NCI-H187 treated with DMSO at 0.1 percent for 48 hours (cell line): Measurements from ENCODE around the gene MYCBP2.
"Not testable (repeated sequence)": the region's sequence is repeated elsewhere in the genome, so short reads cannot be mapped to it uniquely, and the experiment has no call there.

Source experiments
- DNase-seq: peaks from one replicate; lab custom pipeline; 2025; lab: John Stamatoyannopoulos, UW

The MYCBP2 gene

GRCh38 chr13:77335543-77335942 is 8.6 kb upstream of the MYCBP2 start:
- no peak for DNase-seq

GRCh38 chr13:77333594-77333993 is 6.7 kb upstream of the MYCBP2 start:
- DNase-seq: no peak

GRCh38 chr13:77331421-77331820 is 4.5 kb upstream of the MYCBP2 start:
- no peak for DNase-seq

GRCh38 chr13:77329911-77330584 is 3.2 kb upstream of the MYCBP2 start:
- DNase-seq: no peak

- peak; percentile 96 for DNase-seq
These were observed 2.4 kb upstream of the MYCBP2 start for GRCh38 chr13:77329133-77329910.

- DNase-seq: no peak
These were observed 1.9 kb upstream of the MYCBP2 start for GRCh38 chr13:77328819-77329132.

GRCh38 chr13:77325371-77325980 is 1.4 kb downstream of the MYCBP2 start:
- DNase-seq: no peak

GRCh38 chr13:77323858-77324257 is 3.0 kb downstream of the MYCBP2 start:
- DNase-seq: no peak

GRCh38 chr13:77319536-77319935 is 7.4 kb downstream of the MYCBP2 start:
- no peak for DNase-seq

- no peak for DNase-seq
These were observed 8.2 kb downstream of the MYCBP2 start for GRCh38 chr13:77318741-77319140.

GRCh38 chr13:77316430-77316829 is 10.5 kb downstream of the MYCBP2 start:
- DNase-seq: no peak

- not testable (repeated sequence) for DNase-seq
These were observed 11.4 kb downstream of the MYCBP2 start for GRCh38 chr13:77315509-77315908.

GRCh38 chr13:77313923-77314322 is 13.0 kb downstream of the MYCBP2 start:
- no peak for DNase-seq

GRCh38 chr13:77312311-77312710 is 14.6 kb downstream of the MYCBP2 start:
- DNase-seq: no peak

GRCh38 chr13:77310579-77311279 is 16.2 kb downstream of the MYCBP2 start:
- no peak for DNase-seq

- DNase-seq: no peak
These were observed 16.7 kb downstream of the MYCBP2 start for GRCh38 chr13:77310161-77310560.

GRCh38 chr13:77309254-77309653 is 17.6 kb downstream of the MYCBP2 start:
- DNase-seq: no peak

GRCh38 chr13:77306458-77306857 is 20.4 kb downstream of the MYCBP2 start:
- DNase-seq: no peak

GRCh38 chr13:77305266-77305665 is 21.6 kb downstream of the MYCBP2 start:
- no peak for DNase-seq

- no peak for DNase-seq
These were observed 26.5 kb downstream of the MYCBP2 start for GRCh38 chr13:77300176-77301037.

- no peak for DNase-seq
These were observed 27.3 kb downstream of the MYCBP2 start for GRCh38 chr13:77299587-77299986.

GRCh38 chr13:77298426-77298825 is 28.5 kb downstream of the MYCBP2 start:
- no peak for DNase-seq
